Measurements from ENCODE around the gene ERG. TPM values are rescaled to one million over a fixed set of nuclear protein-coding genes. Genes with fewer than 3 reads are reported as not detected.

Gene ERG
- total RNA-seq, 4 donors from 2014 or later: 4.6 to 7.0 (median 5.1) TPM

- Histone ChIP-seq H3K4me1 (no peaks in the 10 kb centered on the region), H3K9me3 (no peaks in the 10 kb centered on the region), H3K27ac (no peak overlapping the region), H3K36me3 (no peaks in the 10 kb centered on the region), H3K4me3 (no peak overlapping the region), H3K27me3 (peaks cover 3 to 5% (median 4%) of the 10 kb centered on the region in 3 donors)
- DNase-seq: no peak
- in situ Hi-C loops (cut with MboI; ENCODE audit: low sequenced_read_pairs in 4 of 4): no loop called here
- no peak for ATAC-seq
- intact Hi-C loops (cut with DNase I; ENCODE audit: low total_unique reads): no loop called here
- TF ChIP-seq CTCF (IDR thresholded peaks at IDR 0.05 in 4 of 5, conservative IDR thresholded peaks at IDR 0.05 in 1 of 5): no peak
- TF ChIP-seq POLR2A (IDR thresholded peaks at IDR 0.05): no peak
Measured at GRCh38 chr21:38384238-38384560, 114.1 kb downstream of the ERG start.

GRCh38 chr21:38383411-38384237, 114.7 kb downstream of the ERG start:
- TF ChIP-seq CTCF (IDR thresholded peaks at IDR 0.05 in 4 of 5, conservative IDR thresholded peaks at IDR 0.05 in 1 of 5) (no peak), POLR2A (IDR thresholded peaks at IDR 0.05) (no peak)
- no peak overlapping the region for H3K4me3 ChIP-seq
- H3K9me3 ChIP-seq: no peaks in the 10 kb centered on the region
- intact Hi-C loops (cut with DNase I; ENCODE audit: low total_unique reads) (no loop called here), in situ Hi-C loops (cut with MboI; ENCODE audit: low sequenced_read_pairs in 4 of 4) (no loop called here)
- no peak for DNase-seq
- no peak overlapping the region for H3K27ac ChIP-seq
- H3K4me1 ChIP-seq: no peaks in the 10 kb centered on the region
- peaks cover 3 to 5% (median 4%) of the 10 kb centered on the region in 3 donors for H3K27me3 ChIP-seq
- no peaks in the 10 kb centered on the region for H3K36me3 ChIP-seq
- ATAC-seq: no peak

GRCh38 chr21:38380481-38381137, 117.7 kb downstream of the ERG start:
- in situ Hi-C loops (cut with MboI; ENCODE audit: low sequenced_read_pairs in 4 of 4) (no loop called here), intact Hi-C loops (cut with DNase I; ENCODE audit: low total_unique reads) (no loop called here)
- ATAC-seq: no peak
- no peak overlapping the region for H3K27ac ChIP-seq
- H3K27me3 ChIP-seq: peaks cover 3 to 4% (median 4%) of the 10 kb centered on the region in 3 donors
- no peaks in the 10 kb centered on the region for H3K9me3 ChIP-seq
- H3K4me3 ChIP-seq: no peak overlapping the region
- H3K36me3 ChIP-seq: no peaks in the 10 kb centered on the region
- H3K4me1 ChIP-seq: no peaks in the 10 kb centered on the region
- no peak for DNase-seq
- no peak for TF ChIP-seq POLR2A (IDR thresholded peaks at IDR 0.05)
- TF ChIP-seq CTCF (IDR thresholded peaks at IDR 0.05 in 4 of 5, conservative IDR thresholded peaks at IDR 0.05 in 1 of 5): no peak

- peaks cover 0 to under 1% (median 0%) of the 10 kb centered on the region in 3 donors for H3K27me3 ChIP-seq
- ATAC-seq (no peak), DNase-seq (no peak)
- in situ Hi-C loops (cut with MboI; ENCODE audit: low sequenced_read_pairs in 4 of 4) (no loop called here), intact Hi-C loops (cut with DNase I; ENCODE audit: low total_unique reads) (no loop called here)
- no peaks in the 10 kb centered on the region for H3K9me3 ChIP-seq
- no peak overlapping the region for H3K4me3 ChIP-seq
- H3K4me1 ChIP-seq: no peaks in the 10 kb centered on the region
- no peaks in the 10 kb centered on the region for H3K36me3 ChIP-seq
- no peak overlapping the region for H3K27ac ChIP-seq
- no peak for TF ChIP-seq CTCF (IDR thresholded peaks at IDR 0.05 in 4 of 5, conservative IDR thresholded peaks at IDR 0.05 in 1 of 5)
Measured at GRCh38 chr21:38379147-38379546, 119.1 kb downstream of the ERG start.
